ENCODE results near the gene SH2D4B.
"Not testable (repeated sequence)": the region's sequence is repeated elsewhere in the genome, so short reads cannot be mapped to it uniquely, and the experiment has no call there.

Gene SH2D4B

GRCh38 chr10:80540981-80541750, 3.5 kb downstream of the SH2D4B start:
- Mint-ChIP-seq H3K4me1 (ENCODE audit: low read depth) (peaks cover 11% of the 10 kb centered on the region), H3K4me3 (no peak overlapping the region), H3K36me3 (peaks cover 3% of the 10 kb centered on the region), H3K27me3 (no peaks in the 10 kb centered on the region), H3K27ac (no peak overlapping the region), H3K9me3 (ENCODE audit: low read depth) (no peaks in the 10 kb centered on the region)

- H3K4me1 Mint-ChIP-seq (ENCODE audit: low read depth) = peaks cover 4% of the 10 kb centered on the region
- no peak overlapping the region for H3K4me3 Mint-ChIP-seq
- H3K27me3 Mint-ChIP-seq = no peaks in the 10 kb centered on the region
- peaks cover 3% of the 10 kb centered on the region for H3K36me3 Mint-ChIP-seq
- no peaks in the 10 kb centered on the region for H3K9me3 Mint-ChIP-seq (ENCODE audit: low read depth)
- H3K27ac Mint-ChIP-seq = no peak overlapping the region
Measured at GRCh38 chr10:80542053-80542452, 4.4 kb downstream of the SH2D4B start.

DNA sequence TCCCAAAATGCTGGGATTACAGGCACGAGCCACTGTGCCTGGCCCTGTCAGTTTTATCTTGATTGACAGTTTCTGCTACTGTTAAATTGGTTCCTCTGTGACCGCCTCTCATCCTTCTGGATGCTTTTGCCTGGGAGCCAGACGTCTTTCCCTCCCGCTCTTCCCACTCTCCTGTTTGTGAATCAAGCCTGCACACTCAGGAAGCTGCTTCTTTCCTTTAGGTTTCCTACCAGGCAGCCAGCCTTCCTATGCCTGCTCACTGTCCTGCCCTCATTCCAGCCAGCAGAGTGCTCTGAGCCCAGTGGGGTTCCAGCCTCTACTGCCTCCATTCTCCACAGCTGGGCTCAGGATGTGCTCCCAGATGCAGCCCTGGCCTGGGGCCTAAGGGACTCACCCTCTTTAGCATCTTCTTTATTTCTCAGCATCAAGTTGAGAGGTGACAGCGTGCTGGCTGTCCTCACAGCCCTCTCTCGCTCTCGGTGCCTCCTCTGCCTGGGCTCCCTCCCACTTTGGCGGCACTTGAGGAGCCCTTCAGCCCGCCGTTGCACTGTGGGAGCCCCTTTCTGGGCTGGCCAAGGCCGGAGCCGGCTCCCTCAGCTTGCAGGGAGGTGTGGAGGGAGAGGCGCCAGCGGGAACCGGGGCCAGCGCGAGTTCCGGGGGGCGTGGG, 5.1 kb downstream of the SH2D4B start:
- peaks cover 3% of the 10 kb centered on the region for H3K36me3 Mint-ChIP-seq
- H3K27ac Mint-ChIP-seq = no peak overlapping the region
- H3K4me1 Mint-ChIP-seq (ENCODE audit: low read depth) = peaks cover 2% of the 10 kb centered on the region
- H3K4me3 Mint-ChIP-seq = no peak overlapping the region
- no peaks in the 10 kb centered on the region for H3K27me3 Mint-ChIP-seq
- no peaks in the 10 kb centered on the region for H3K9me3 Mint-ChIP-seq (ENCODE audit: low read depth)

DNA sequence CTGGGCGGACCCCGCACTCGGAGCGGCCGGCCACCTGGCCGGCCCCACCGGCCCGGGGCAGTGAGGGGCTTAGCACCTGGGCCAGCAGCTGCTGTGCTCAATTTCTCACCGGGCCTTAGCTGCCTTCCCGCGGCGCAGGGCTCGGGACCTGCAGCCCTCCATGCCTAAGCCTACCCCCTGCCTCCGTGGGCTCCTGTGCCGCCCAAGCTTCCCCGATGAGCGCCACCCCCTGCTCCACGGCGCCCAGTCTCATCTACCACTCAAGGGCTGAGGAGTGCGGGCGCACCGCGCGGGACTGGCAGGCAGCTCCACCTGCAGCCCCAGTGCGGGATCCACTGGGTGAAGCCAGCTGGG, 5.6 kb downstream of the SH2D4B start:
- H3K4me3 Mint-ChIP-seq; H3K27me3 Mint-ChIP-seq; H3K27ac Mint-ChIP-seq; H3K9me3 Mint-ChIP-seq (ENCODE audit: low read depth); H3K4me1 Mint-ChIP-seq (ENCODE audit: low read depth); H3K36me3 Mint-ChIP-seq: not testable (repeated sequence)

- H3K4me1 Mint-ChIP-seq (ENCODE audit: low read depth) = peaks cover 2% of the 10 kb centered on the region
- H3K27me3 Mint-ChIP-seq = peaks cover 3% of the 10 kb centered on the region
- no peaks in the 10 kb centered on the region for H3K9me3 Mint-ChIP-seq (ENCODE audit: low read depth)
- no peak overlapping the region for H3K27ac Mint-ChIP-seq
- no peak overlapping the region for H3K4me3 Mint-ChIP-seq
- peaks cover 7% of the 10 kb centered on the region for H3K36me3 Mint-ChIP-seq
Measured at GRCh38 chr10:80544316-80544953, 6.7 kb downstream of the SH2D4B start.

DNA sequence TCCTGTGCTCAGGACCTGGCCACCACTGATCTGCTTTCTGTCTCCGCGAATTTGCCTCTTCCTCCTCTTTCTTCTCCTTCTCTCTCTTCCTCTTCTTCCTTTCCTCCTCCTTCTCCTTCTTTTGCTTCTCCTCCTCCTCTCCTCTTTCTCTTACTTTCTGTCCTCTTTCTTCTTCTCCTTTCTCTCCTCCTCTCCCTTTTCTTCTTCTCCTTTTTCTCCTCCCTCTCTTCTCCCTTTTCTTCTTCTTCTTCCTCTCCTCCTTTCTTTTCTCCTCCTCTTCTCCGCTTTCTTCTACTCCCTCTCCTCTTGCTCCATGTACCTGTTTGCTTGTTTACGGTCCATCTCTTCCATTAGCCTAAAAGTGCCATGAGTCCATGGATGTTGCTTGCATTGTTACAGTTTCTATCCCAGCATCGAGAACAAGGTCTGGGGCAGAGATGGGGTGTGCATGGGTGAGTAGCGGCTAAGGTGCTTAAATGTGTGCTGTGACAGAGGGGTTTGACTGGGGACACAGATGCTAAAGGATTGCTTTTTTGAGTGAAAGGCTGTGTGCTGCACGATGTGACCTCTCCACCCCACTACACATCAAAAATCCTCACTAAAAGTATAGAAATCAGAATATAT, 7.7 kb downstream of the SH2D4B start:
- no peaks in the 10 kb centered on the region for H3K9me3 Mint-ChIP-seq (ENCODE audit: low read depth)
- peaks cover 7% of the 10 kb centered on the region for H3K36me3 Mint-ChIP-seq
- H3K27me3 Mint-ChIP-seq = peaks cover 3% of the 10 kb centered on the region
- H3K4me1 Mint-ChIP-seq (ENCODE audit: low read depth) = peaks cover 2% of the 10 kb centered on the region
- no peak overlapping the region for H3K4me3 Mint-ChIP-seq
- H3K27ac Mint-ChIP-seq = no peak overlapping the region

DNA sequence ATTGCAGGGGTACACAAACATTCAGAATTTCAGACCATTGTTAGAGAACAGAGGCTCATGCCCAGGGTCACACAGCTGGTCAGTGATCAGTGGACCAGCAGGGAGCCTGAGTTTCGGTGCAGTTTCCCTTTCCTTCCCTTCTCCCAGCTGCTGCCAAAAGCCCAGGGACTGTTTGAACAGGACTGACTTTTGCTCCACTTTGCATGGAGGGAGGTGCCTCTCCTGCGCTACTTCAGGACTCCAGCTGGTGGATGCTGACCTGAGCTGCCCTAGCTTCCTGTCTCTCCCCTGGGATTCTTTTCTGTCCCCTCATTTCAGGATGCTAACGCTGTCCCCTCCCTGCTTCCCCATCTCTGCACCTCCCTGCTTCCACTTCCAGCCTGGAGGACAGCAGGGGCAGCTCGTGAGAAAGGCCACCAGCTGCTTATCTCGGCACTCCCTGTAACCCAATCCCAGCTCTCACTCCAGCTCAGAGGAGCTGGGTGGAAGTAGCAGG, 14.5 kb downstream of the SH2D4B start:
- H3K4me1 Mint-ChIP-seq (ENCODE audit: low read depth) = no peaks in the 10 kb centered on the region
- no peak overlapping the region for H3K4me3 Mint-ChIP-seq
- peaks cover 3% of the 10 kb centered on the region for H3K27me3 Mint-ChIP-seq
- peaks cover 4% of the 10 kb centered on the region for H3K36me3 Mint-ChIP-seq
- no peaks in the 10 kb centered on the region for H3K9me3 Mint-ChIP-seq (ENCODE audit: low read depth)
- H3K27ac Mint-ChIP-seq = no peak overlapping the region

GRCh38 chr10:80553436-80553835, 15.7 kb downstream of the SH2D4B start:
- no peaks in the 10 kb centered on the region for H3K9me3 Mint-ChIP-seq (ENCODE audit: low read depth)

GRCh38 chr10:80554050-80554449, 16.3 kb downstream of the SH2D4B start:
- H3K36me3 Mint-ChIP-seq = no peaks in the 10 kb centered on the region
- H3K9me3 Mint-ChIP-seq (ENCODE audit: low read depth) = no peaks in the 10 kb centered on the region
- no peak overlapping the region for H3K4me3 Mint-ChIP-seq
- no peak overlapping the region for H3K27ac Mint-ChIP-seq
- no peaks in the 10 kb centered on the region for H3K4me1 Mint-ChIP-seq (ENCODE audit: low read depth)
- H3K27me3 Mint-ChIP-seq = no peaks in the 10 kb centered on the region

More at GRCh38 chr10:80553436-80553835, 15.7 kb downstream of the SH2D4B start:
- H3K27me3 Mint-ChIP-seq = peaks cover 3% of the 10 kb centered on the region
- no peak overlapping the region for H3K4me3 Mint-ChIP-seq
- no peak overlapping the region for H3K27ac Mint-ChIP-seq
- H3K36me3 Mint-ChIP-seq = peaks cover 4% of the 10 kb centered on the region
- no peaks in the 10 kb centered on the region for H3K4me1 Mint-ChIP-seq (ENCODE audit: low read depth)

GRCh38 chr10:80555415-80555814, 17.7 kb downstream of the SH2D4B start:
- no peak overlapping the region for H3K4me3 Mint-ChIP-seq
- no peaks in the 10 kb centered on the region for H3K36me3 Mint-ChIP-seq
- no peak overlapping the region for H3K27ac Mint-ChIP-seq
- no peaks in the 10 kb centered on the region for H3K4me1 Mint-ChIP-seq (ENCODE audit: low read depth)
- no peaks in the 10 kb centered on the region for H3K27me3 Mint-ChIP-seq
- no peaks in the 10 kb centered on the region for H3K9me3 Mint-ChIP-seq (ENCODE audit: low read depth)

GRCh38 chr10:80561950-80562349, 24.2 kb downstream of the SH2D4B start:
- Mint-ChIP-seq H3K36me3 (no peaks in the 10 kb centered on the region), H3K4me1 (ENCODE audit: low read depth) (no peaks in the 10 kb centered on the region), H3K27me3 (peaks cover 1% of the 10 kb centered on the region), H3K9me3 (ENCODE audit: low read depth) (no peaks in the 10 kb centered on the region), H3K27ac (no peak overlapping the region), H3K4me3 (no peak overlapping the region)

GRCh38 chr10:80567292-80567691, 29.6 kb downstream of the SH2D4B start:
- Mint-ChIP-seq H3K36me3 (no peaks in the 10 kb centered on the region), H3K4me1 (ENCODE audit: low read depth) (no peaks in the 10 kb centered on the region), H3K9me3 (ENCODE audit: low read depth) (no peaks in the 10 kb centered on the region), H3K27me3 (peaks cover 4% of the 10 kb centered on the region), H3K4me3 (no peak overlapping the region), H3K27ac (no peak overlapping the region)

DNA sequence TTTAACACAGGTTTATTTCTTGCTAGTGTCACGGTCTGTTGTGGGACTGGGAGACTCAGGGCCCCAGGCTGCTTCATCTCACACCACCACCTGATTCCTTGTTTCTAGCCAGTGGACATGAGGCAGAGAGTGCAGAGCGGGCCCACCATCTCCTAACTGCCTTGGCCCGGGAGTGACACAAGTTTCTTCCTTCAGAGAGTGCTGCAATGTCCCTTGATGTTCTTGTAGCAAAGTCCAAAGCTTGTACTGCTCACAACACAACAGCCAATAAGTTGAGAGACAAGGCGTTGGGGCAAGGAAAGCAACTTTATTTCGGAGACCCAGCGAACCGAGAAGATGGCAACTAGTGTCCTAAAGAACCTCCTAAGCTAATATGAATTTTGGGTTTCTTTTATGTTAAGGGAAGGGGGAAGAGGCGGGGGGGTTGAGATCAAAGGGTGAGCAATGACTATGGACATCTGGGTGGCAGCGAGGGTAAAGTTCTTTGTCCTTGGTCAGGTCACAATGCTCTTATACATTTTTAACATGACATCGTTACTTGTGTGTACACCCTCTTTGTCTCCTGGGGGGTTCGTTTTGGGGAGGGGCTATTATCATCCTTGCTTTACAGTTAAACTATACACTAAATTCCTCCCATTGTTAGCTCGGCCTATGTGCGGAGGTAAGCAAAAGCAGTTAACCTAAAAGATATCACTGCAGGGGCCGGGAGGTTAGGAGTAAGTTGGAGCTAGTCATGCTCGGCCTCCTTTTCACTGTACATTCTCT, 31.6 kb downstream of the SH2D4B start:
- H3K4me3 Mint-ChIP-seq = no peak overlapping the region
- H3K4me1 Mint-ChIP-seq (ENCODE audit: low read depth) = no peaks in the 10 kb centered on the region
- no peak overlapping the region for H3K27ac Mint-ChIP-seq
- H3K36me3 Mint-ChIP-seq = no peaks in the 10 kb centered on the region
- H3K9me3 Mint-ChIP-seq (ENCODE audit: low read depth) = no peaks in the 10 kb centered on the region
- H3K27me3 Mint-ChIP-seq = peaks cover 3% of the 10 kb centered on the region

DNA sequence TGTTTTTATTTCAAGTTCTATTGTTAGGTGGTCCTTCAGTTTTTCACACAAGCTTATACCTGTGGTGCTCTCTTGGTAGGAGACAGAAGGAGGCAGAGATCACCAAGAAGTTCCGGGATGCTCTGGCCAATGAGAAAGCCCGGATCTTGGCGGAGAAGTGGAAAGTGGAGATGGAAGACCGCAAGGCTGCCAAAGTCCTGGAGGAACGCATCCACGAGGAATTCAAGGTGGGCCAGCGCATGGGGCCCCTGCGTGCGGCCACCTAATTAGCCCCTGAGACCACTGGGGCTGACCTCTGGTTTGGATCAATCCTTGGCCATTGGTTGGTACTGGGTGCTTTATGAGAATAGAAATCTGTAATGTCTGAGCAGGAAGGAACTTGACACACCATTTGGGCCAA, 33.6 kb downstream of the SH2D4B start:
- H3K27ac Mint-ChIP-seq = no peak overlapping the region
- H3K4me1 Mint-ChIP-seq (ENCODE audit: low read depth) = no peaks in the 10 kb centered on the region
- peaks cover 3% of the 10 kb centered on the region for H3K27me3 Mint-ChIP-seq
- no peak overlapping the region for H3K4me3 Mint-ChIP-seq
- H3K36me3 Mint-ChIP-seq = no peaks in the 10 kb centered on the region
- no peaks in the 10 kb centered on the region for H3K9me3 Mint-ChIP-seq (ENCODE audit: low read depth)
